Measurements from ENCODE around the gene ISLR.

DNA sequence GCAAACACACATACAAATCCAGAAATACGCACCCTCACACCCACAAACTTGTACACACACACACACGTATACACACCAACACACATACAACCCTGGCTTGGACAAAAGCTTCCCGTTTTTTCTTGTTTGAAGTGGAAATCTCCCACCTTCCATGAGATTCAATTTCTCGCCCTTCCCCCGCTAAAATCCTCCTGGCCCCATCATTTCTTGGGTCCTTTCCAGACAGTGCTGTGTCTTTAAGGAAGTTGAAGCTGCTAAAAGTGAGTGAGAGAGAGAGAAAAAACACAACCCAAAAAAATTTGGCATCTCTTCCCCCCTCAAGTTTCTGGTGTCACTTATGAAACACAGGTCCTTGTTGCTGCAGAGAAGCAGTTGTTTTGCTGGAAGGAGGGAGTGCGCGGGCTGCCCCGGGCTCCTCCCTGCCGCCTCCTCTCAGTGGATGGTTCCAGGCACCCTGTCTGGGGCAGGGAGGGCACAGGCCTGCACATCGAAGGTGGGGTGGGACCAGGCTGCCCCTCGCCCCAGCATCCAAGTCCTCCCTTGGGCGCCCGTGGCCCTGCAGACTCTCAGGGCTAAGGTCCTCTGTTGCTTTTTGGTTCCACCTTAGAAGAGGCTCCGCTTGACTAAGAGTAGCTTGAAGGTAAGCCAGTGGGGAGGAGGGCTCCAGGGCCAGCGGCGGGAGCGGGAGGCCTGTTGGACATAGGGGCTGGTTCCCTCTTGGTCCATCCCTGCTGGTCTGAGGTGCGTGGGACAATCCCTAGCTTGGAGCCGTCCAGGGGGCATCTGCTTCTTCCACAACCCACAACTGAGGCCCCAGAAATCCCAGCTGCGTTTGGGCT is at the start of gene ISLR:
- TF ChIP-seq, protein P1, sequence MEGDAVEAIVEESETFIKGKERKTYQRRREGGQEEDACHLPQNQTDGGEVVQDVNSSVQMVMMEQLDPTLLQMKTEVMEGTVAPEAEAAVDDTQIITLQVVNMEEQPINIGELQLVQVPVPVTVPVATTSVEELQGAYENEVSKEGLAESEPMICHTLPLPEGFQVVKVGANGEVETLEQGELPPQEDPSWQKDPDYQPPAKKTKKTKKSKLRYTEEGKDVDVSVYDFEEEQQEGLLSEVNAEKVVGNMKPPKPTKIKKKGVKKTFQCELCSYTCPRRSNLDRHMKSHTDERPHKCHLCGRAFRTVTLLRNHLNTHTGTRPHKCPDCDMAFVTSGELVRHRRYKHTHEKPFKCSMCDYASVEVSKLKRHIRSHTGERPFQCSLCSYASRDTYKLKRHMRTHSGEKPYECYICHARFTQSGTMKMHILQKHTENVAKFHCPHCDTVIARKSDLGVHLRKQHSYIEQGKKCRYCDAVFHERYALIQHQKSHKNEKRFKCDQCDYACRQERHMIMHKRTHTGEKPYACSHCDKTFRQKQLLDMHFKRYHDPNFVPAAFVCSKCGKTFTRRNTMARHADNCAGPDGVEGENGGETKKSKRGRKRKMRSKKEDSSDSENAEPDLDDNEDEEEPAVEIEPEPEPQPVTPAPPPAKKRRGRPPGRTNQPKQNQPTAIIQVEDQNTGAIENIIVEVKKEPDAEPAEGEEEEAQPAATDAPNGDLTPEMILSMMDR (IDR thresholded peaks at IDR 0.05; ENCODE audit: low read length) = no peak
- no peak for TF ChIP-seq EZH2 (IDR thresholded peaks at IDR 0.05; ENCODE audit: borderline replicate concordance, low read length)
